Tibial nerve (tissue), 4 donors: ENCODE data around the gene SMG6. TPM values are rescaled to one million over a fixed set of nuclear protein-coding genes. Genes with fewer than 3 reads are reported as not detected.

Experiments
- DNase-seq, 2 donors: peaks; one replicate each; pipeline ENCODE4 v3.0.0-alpha.2; 2019; ENCODE audit warnings: low spot score in 2 of 2
- H3K27ac ChIP-seq, 4 donors: fragments of 200-600 bp; sonication (generic) in 3 of 4; one replicate each; pipeline ENCODE4 v1.5.1; 2017 to 2019; ENCODE audit warnings: mild to moderate bottlenecking in 1 of 4
- H3K27me3 ChIP-seq, 2 donors: fragments of 200-600 bp; sonication (generic) in 1 of 2; one replicate each; pipeline versions ENCODE4 v1.5.1 to v1.6.0; 2017 to 2019
- H3K36me3 ChIP-seq, 3 donors: fragments of 200-600 bp; sonication (generic); one replicate each; pipeline ENCODE4 v1.5.1; 2018 to 2019
- H3K4me1 ChIP-seq, 4 donors: fragments of 200-600 bp; sonication (generic) in 3 of 4; one replicate each; pipeline ENCODE4 v1.5.1; 2017 to 2019
- H3K4me3 ChIP-seq, 4 donors: fragments of 200-600 bp; sonication (generic) in 3 of 4; one replicate each; pipeline ENCODE4 v1.5.1; 2017 to 2019; ENCODE audit warnings: mild to moderate bottlenecking in 1 of 4, moderate library complexity in 1 of 4
- H3K9me3 ChIP-seq, 4 donors: fragments of 200-600 bp; sonication (generic) in 3 of 4; one replicate each; pipeline ENCODE4 v1.5.1; 2017 to 2019
- CTCF ChIP-seq, 5 experiments: fragments of 200-600 bp in 3 of 5; fragments of 450-650 bp in 2 of 5; sonication (generic) in 3 of 5; IDR thresholded peaks; one replicate each; pipeline ENCODE4 v1.5.1; 2016 to 2019; ENCODE audit warnings: antibody characterized with exemption in 5 of 5, mild to moderate bottlenecking in 3 of 5, moderate library complexity in 2 of 5
- EP300 ChIP-seq, 2 donors: sonication (generic); formaldehyde crosslinking; IDR thresholded peaks; one replicate each; pipeline ENCODE4 v1.6.1; 2017; ENCODE audit warnings: antibody characterized with exemption in 2 of 2, mild to moderate bottlenecking in 1 of 2
- POLR2A ChIP-seq, 2 donors: fragments of 450-650 bp; IDR thresholded peaks; one replicate each; pipeline ENCODE4 v1.6.1; 2017; ENCODE audit warnings: antibody characterized with exemption in 2 of 2, mild to moderate bottlenecking in 2 of 2, moderate library complexity in 2 of 2
- WGBS, 2 donors: methylation state at CpG; one replicate each; pipeline ENCODE4 v1.1.5; 2018; 5-methylcytosine and 5-hydroxymethylcytosine counted together
- total RNA-seq, 4 donors: library from RNA; depleted of rRNA; stranded (reverse); fragments of >200 nt; gene quantifications; one replicate each; pipeline ENCODE4 v1.1.0, GENCODE V29; 2016

SMG6 gene
- total RNA-seq, 4 donors from 2014 or later: 29.5 to 86.5 (median 40.1) TPM

- Histone ChIP-seq H3K4me1 (peaks cover 0 to 41% (median 13%) of the 10 kb centered on the region in 4 donors), H3K36me3 (peaks cover 0 to 40% (median 0%) of the 10 kb centered on the region in 3 donors), H3K27me3 (no peaks in the 10 kb centered on the region), H3K9me3 (no peaks in the 10 kb centered on the region), H3K27ac (peak overlapping the region in 3 of 4 donors; percentile 11 to 66 (median 63)), H3K4me3 (no peak overlapping the region)
- TF ChIP-seq CTCF (IDR thresholded peaks at IDR 0.05) (no peak), EP300 (IDR thresholded peaks at IDR 0.05) (peak in 1 of 2 donors; percentile 8)
- no peak for DNase-seq
- 54% methylated on average over 4 of the region's 4 CpGs for WGBS, 2 donors
These were observed 113.6 kb downstream of the SMG6 start for GRCh38 chr17:2190014-2190413.

GRCh38 chr17:2188971-2189630 is 114.5 kb downstream of the SMG6 start:
- Histone ChIP-seq H3K4me3 (no peak overlapping the region), H3K4me1 (peaks cover 0 to 41% (median 13%) of the 10 kb centered on the region in 4 donors)

GRCh38 chr17:2187758-2188157 is 115.8 kb downstream of the SMG6 start:
- Histone ChIP-seq H3K27me3 (no peaks in the 10 kb centered on the region), H3K9me3 (no peaks in the 10 kb centered on the region), H3K4me3 (no peak overlapping the region), H3K36me3 (peaks cover 0 to 30% (median 0%) of the 10 kb centered on the region in 3 donors), H3K27ac (no peak overlapping the region), H3K4me1 (peaks cover 0 to 41% (median 12%) of the 10 kb centered on the region in 4 donors)
- 78 to 90% methylated on average over 5 of the region's 5 CpGs for WGBS, 2 donors
- TF ChIP-seq CTCF (IDR thresholded peaks at IDR 0.05): no peak
- no peak for TF ChIP-seq POLR2A (IDR thresholded peaks at IDR 0.05)
- no peak for TF ChIP-seq EP300 (IDR thresholded peaks at IDR 0.05)
- DNase-seq: no peak

More at GRCh38 chr17:2188971-2189630, 114.5 kb downstream of the SMG6 start:
- no peaks in the 10 kb centered on the region for H3K9me3 ChIP-seq
- WGBS, 2 donors: 60 to 65% methylated on average over 8 of the region's 8 CpGs
- no peak for DNase-seq
- H3K27me3 ChIP-seq: no peaks in the 10 kb centered on the region
- H3K36me3 ChIP-seq: peaks cover 0 to 37% (median 0%) of the 10 kb centered on the region in 3 donors
- peak overlapping the region in 3 of 4 donors; percentile 42 to 66 (median 63) for H3K27ac ChIP-seq
- TF ChIP-seq EP300 (IDR thresholded peaks at IDR 0.05): no peak
- TF ChIP-seq POLR2A (IDR thresholded peaks at IDR 0.05): no peak
- TF ChIP-seq CTCF (IDR thresholded peaks at IDR 0.05): no peak

- WGBS, 2 donors: 91 to 94% methylated on average over 4 of the region's 4 CpGs
- Histone ChIP-seq H3K36me3 (peaks cover 0 to 30% (median 0%) of the 10 kb centered on the region in 3 donors), H3K4me3 (no peak overlapping the region), H3K9me3 (no peaks in the 10 kb centered on the region), H3K27ac (no peak overlapping the region), H3K4me1 (peaks cover 2 to 41% (median 14%) of the 10 kb centered on the region in 4 donors), H3K27me3 (no peaks in the 10 kb centered on the region)
- TF ChIP-seq CTCF (IDR thresholded peaks at IDR 0.05) (no peak), EP300 (IDR thresholded peaks at IDR 0.05) (no peak), POLR2A (IDR thresholded peaks at IDR 0.05) (no peak)
- no peak for DNase-seq
These were observed 116.6 kb downstream of the SMG6 start for GRCh38 chr17:2186937-2187336.
